Activated CD4-positive, CD25-positive, alpha-beta regulatory T cell (primary cell): ENCODE results near the gene AHNAK.

ENCODE experiments used
- DNase-seq, 4 experiments: peaks; one replicate each; lab custom pipeline; 2025; lab: John Stamatoyannopoulos, UW

The AHNAK gene

GRCh38 chr11:62433141-62433903, 113.3 kb downstream of the AHNAK start:
- DNase-seq: no peak

GRCh38 chr11:62432695-62433094, 113.9 kb downstream of the AHNAK start:
- no peak for DNase-seq

- DNase-seq: no peak
Observed at GRCh38 chr11:62431171-62431901, 115.3 kb downstream of the AHNAK start.

GRCh38 chr11:62430425-62430824, 116.2 kb downstream of the AHNAK start:
- no peak for DNase-seq

GRCh38 chr11:62428871-62429560, 117.6 kb downstream of the AHNAK start:
- DNase-seq: no peak

- DNase-seq: no peak
Observed at GRCh38 chr11:62427630-62428233, 118.9 kb downstream of the AHNAK start.

- DNase-seq: no peak
Observed at GRCh38 chr11:62423012-62423411, 123.6 kb downstream of the AHNAK start.

GRCh38 chr11:62421996-62422395, 124.6 kb downstream of the AHNAK start:
- no peak for DNase-seq

GRCh38 chr11:62420882-62421281, 125.7 kb downstream of the AHNAK start:
- no peak for DNase-seq

GRCh38 chr11:62419943-62420342, 126.7 kb downstream of the AHNAK start:
- DNase-seq: no peak

GRCh38 chr11:62419314-62419929, 127.2 kb downstream of the AHNAK start:
- no peak for DNase-seq

GRCh38 chr11:62418733-62419132, 127.9 kb downstream of the AHNAK start, which contains the start of gene SCGB1A1:
Gene SCGB1A1, plus strand, starts transcription at chr11:62419033. Its CDS starts 63 bp downstream, at chr11:62419096.
- DNase-seq: no peak

GRCh38 chr11:62418136-62418535, 128.5 kb downstream of the AHNAK start:
- no peak for DNase-seq

- no peak for DNase-seq
Observed at GRCh38 chr11:62416596-62416995, 130.0 kb downstream of the AHNAK start.

- no peak for DNase-seq
Observed at GRCh38 chr11:62413060-62413696, 133.4 kb downstream of the AHNAK start.

- DNase-seq: no peak
Observed at GRCh38 chr11:62411524-62411923, 135.1 kb downstream of the AHNAK start.

GRCh38 chr11:62410972-62411371, 135.6 kb downstream of the AHNAK start:
- no peak for DNase-seq

- DNase-seq: no peak
Observed at GRCh38 chr11:62409831-62410230, 136.8 kb downstream of the AHNAK start.

- no peak for DNase-seq
Observed at GRCh38 chr11:62406034-62406433, 140.6 kb downstream of the AHNAK start.

GRCh38 chr11:62404901-62405300, 141.7 kb downstream of the AHNAK start:
- DNase-seq: no peak

- DNase-seq: no peak
Observed at GRCh38 chr11:62404435-62404834, 142.2 kb downstream of the AHNAK start.
